Measurements from ENCODE around the gene JAG1.

JAG1 gene

GRCh38 chr20:10644458-10645204 is 29.2 kb downstream of the JAG1 start:
- H3K79me2 ChIP-seq (ENCODE audit: insufficient read depth, low read length), result no peaks in the 10 kb centered on the region
- no peak for TF ChIP-seq CTCF (IDR thresholded peaks at IDR 0.05; ENCODE audit: borderline replicate concordance, extremely low read depth, low read length, poor library complexity, severe bottlenecking)
- no peak for TF ChIP-seq EZH2 (IDR thresholded peaks at IDR 0.05; ENCODE audit: borderline replicate concordance, low read depth, low read length, severe bottlenecking)
- no peaks in the 10 kb centered on the region for H3K36me3 ChIP-seq (ENCODE audit: insufficient read depth, low read length)
- no peak overlapping the region for H3K27ac ChIP-seq (ENCODE audit: low read length)
- no peak overlapping the region for H2AFZ ChIP-seq (ENCODE audit: low read depth, low read length)
- peak; percentile 57; the same call in 1 of the 3 replicates for ATAC-seq (ENCODE audit: insufficient read depth, low read depth)
- H3K9ac ChIP-seq (ENCODE audit: low read depth, low read length), result no peak overlapping the region
- no peak for DNase-seq
- no peak overlapping the region for H3K4me3 ChIP-seq (ENCODE audit: low read depth in 1 of 2, low read length in 2 of 2)
- no peak overlapping the region for H3K4me2 ChIP-seq (ENCODE audit: insufficient read depth, low read length)
- H3K9me3 ChIP-seq (ENCODE audit: insufficient read depth, low read length, severe bottlenecking), result no peaks in the 10 kb centered on the region
- H4K20me1 ChIP-seq (ENCODE audit: insufficient read depth, low read length), result no peaks in the 10 kb centered on the region
- H3K27me3 ChIP-seq (ENCODE audit: insufficient read depth, low read length, poor library complexity), result no peaks in the 10 kb centered on the region
- no peaks in the 10 kb centered on the region for H3K4me1 ChIP-seq (ENCODE audit: insufficient read depth, low read length)

- TF ChIP-seq EZH2 (IDR thresholded peaks at IDR 0.05; ENCODE audit: borderline replicate concordance, low read depth, low read length, severe bottlenecking), result no peak
- no peak for TF ChIP-seq CTCF (IDR thresholded peaks at IDR 0.05; ENCODE audit: borderline replicate concordance, extremely low read depth, low read length, poor library complexity, severe bottlenecking)
- Histone ChIP-seq H3K27me3 (ENCODE audit: insufficient read depth, low read length, poor library complexity) (no peaks in the 10 kb centered on the region), H3K4me2 (ENCODE audit: insufficient read depth, low read length) (no peak overlapping the region), H3K9ac (ENCODE audit: low read depth, low read length) (no peak overlapping the region), H4K20me1 (ENCODE audit: insufficient read depth, low read length) (no peaks in the 10 kb centered on the region), H3K4me1 (ENCODE audit: insufficient read depth, low read length) (no peaks in the 10 kb centered on the region), H3K9me3 (ENCODE audit: insufficient read depth, low read length, severe bottlenecking) (no peaks in the 10 kb centered on the region), H3K79me2 (ENCODE audit: insufficient read depth, low read length) (no peaks in the 10 kb centered on the region), H3K36me3 (ENCODE audit: insufficient read depth, low read length) (no peaks in the 10 kb centered on the region), H3K4me3 (ENCODE audit: low read depth in 1 of 2, low read length in 2 of 2) (no peak overlapping the region), H3K27ac (ENCODE audit: low read length) (no peak overlapping the region), H2AFZ (ENCODE audit: low read depth, low read length) (no peak overlapping the region)
- ATAC-seq (ENCODE audit: insufficient read depth, low read depth) (no peak), DNase-seq (no peak)
These were observed 30.3 kb downstream of the JAG1 start for GRCh38 chr20:10643560-10643873.

- Histone ChIP-seq H3K27ac (ENCODE audit: low read length) (no peak overlapping the region), H3K4me2 (ENCODE audit: insufficient read depth, low read length) (no peak overlapping the region), H3K79me2 (ENCODE audit: insufficient read depth, low read length) (no peaks in the 10 kb centered on the region), H3K36me3 (ENCODE audit: insufficient read depth, low read length) (no peaks in the 10 kb centered on the region), H3K9ac (ENCODE audit: low read depth, low read length) (no peak overlapping the region), H4K20me1 (ENCODE audit: insufficient read depth, low read length) (no peaks in the 10 kb centered on the region), H3K27me3 (ENCODE audit: insufficient read depth, low read length, poor library complexity) (no peaks in the 10 kb centered on the region), H3K9me3 (ENCODE audit: insufficient read depth, low read length, severe bottlenecking) (no peaks in the 10 kb centered on the region), H3K4me1 (ENCODE audit: insufficient read depth, low read length) (no peaks in the 10 kb centered on the region), H3K4me3 (ENCODE audit: low read depth in 1 of 2, low read length in 2 of 2) (no peak overlapping the region), H2AFZ (ENCODE audit: low read depth, low read length) (no peak overlapping the region)
- DNase-seq (no peak), ATAC-seq (ENCODE audit: insufficient read depth, low read depth) (no peak)
- TF ChIP-seq CTCF (IDR thresholded peaks at IDR 0.05; ENCODE audit: borderline replicate concordance, extremely low read depth, low read length, poor library complexity, severe bottlenecking) (no peak), EZH2 (IDR thresholded peaks at IDR 0.05; ENCODE audit: borderline replicate concordance, low read depth, low read length, severe bottlenecking) (no peak)
These were observed 30.8 kb downstream of the JAG1 start for GRCh38 chr20:10642856-10643559.
